Activated T-cell treated with anti-CD3 and anti-CD28 coated beads, Interleukin-2, amount 50 U/mL, for 1 hour (primary cell): ENCODE results near the gene KDM3A.
"Not testable (repeated sequence)": the region's sequence is repeated elsewhere in the genome, so short reads cannot be mapped to it uniquely, and the experiment has no call there.

ENCODE experiments used
- DNase-seq: peaks from one replicate; pipeline ENCODE4 v3.0.0-alpha.2; 2020

KDM3A gene

DNA sequence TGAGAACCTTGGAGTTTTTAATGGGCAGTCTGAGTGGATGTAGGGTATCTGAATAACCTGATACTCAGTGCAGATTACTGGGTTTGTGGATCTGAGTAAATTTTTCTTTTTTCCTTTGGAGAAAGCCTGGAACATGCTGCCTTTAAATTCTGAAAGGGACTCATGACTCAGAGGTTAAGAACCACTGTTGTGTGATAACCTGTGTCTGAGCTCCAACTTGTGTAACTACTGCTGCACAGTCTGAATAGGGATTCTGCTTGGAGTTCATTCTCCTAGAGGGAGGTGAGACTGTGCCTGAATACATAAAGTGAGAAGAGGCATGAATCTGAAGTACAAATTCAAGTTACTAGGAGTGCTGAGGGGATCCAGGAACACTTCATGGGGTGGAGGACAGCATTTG lies 36.2 kb downstream of the KDM3A start:
- DNase-seq, result no peak

DNA sequence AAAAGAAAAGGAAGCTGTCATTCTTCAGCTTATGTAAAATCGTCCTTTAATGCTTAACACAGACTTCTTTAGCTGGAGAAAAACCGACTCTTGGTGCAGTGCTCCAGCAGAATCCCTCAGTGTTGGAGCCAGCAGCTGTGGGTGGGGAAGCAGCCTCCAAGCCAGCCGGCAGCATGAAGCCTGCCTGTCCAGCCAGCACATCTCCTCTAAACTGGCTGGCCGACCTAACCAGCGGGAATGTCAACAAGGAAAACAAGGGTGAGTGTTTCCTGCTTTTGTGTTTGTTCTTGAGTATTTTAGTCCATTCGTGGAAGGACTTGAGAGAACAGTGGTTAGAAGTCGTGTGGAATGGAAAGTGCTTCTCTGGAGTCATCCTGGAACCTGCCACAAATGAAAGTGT lies 38.9 kb downstream of the KDM3A start:
- DNase-seq, result no peak

GRCh38 chr2:86482034-86482433 lies 40.9 kb downstream of the KDM3A start:
- DNase-seq, result no peak

DNA sequence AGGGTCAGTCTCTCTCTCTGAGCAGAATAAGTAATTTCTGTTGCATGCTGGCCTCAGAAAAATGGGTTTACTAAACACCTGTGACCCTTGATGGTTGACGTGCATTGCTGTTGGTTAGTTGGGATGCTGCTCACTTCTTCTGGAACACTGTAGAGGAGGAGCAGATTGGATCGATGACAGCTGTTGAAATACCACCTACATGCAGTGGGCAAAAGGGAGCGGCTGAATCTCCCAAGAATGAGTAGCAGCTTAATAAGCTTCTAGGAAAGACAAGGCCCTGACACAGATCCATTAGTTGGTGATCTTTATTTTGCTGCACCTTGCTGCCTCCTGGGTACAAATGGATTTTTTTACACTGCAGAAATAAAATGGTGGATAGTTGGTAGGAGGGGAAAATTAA lies 43.2 kb downstream of the KDM3A start:
- no peak for DNase-seq

- DNase-seq, result no peak
Observed at GRCh38 chr2:86485103-86485502, 43.9 kb downstream of the KDM3A start.

DNA sequence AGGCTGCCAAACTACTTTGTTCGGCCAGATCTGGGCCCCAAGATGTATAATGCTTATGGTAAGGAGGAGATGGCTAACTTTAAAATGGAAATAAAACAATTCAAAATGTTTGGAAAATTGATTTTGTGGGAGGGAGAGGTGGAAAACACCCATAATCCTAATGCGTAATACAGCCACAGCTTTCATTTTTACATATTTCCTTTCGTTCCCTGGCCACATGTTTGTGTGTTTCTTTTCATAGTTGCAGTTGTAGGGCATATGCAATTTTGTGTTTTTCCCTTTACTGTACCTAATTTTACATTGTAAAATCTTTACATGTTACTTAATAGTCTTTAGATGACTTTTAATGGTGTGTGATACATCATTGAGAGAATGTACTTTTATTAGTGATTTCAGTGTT lies 44.6 kb downstream of the KDM3A start:
- DNase-seq, result no peak

DNA sequence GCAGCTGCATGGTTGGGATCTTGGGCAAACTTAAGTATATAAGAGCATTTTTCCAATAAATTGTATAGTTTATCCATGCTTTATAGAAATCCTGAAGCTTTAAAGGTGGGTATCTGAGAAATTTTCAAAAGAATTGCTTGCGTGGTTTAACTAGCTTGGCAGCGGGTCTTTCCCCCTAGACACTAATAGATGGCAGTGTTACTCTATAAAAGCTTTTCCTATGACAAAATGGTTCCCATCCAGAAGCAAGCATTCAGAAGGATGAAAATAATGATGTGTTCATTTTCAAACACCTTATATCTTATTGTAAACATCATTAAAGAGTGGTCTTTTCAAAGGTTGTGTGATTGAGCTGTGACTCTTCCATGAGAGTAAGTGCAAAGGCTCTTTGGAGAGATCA lies 45.9 kb downstream of the KDM3A start:
- DNase-seq, result no peak

DNA sequence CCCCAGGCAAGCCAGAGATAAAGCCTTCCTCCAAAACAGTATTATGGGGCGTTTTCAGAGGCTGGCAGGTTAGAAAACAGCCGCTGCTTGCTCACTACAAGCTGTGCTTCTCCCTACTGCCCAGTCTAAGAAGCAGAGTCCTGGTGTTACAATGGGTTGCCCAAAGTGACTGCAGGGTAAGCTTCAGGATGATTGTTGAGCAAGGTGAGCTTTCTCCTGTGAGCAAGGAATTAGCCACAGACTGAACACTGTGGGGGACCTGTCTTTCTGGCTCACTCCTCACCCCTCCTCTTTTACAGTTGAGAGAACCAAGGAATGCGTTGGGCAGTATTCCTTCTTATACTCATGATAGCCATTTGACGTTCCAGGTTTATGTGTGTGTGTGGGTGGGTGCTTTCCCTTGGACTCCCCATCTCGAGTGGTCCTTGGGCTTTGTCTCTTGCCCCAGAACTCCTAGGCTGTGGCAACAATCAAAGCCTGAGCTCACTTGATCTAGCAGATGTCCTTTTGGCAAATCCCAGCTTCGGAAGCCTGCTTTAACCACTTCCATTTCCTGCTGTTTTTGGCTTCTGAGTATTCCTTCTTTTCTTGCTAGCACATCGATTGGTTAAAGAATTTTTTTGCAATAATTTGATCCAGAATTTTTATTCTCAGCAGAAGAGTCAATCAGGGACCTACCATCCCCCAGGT lies 47.5 kb downstream of the KDM3A start:
- no peak for DNase-seq

DNA sequence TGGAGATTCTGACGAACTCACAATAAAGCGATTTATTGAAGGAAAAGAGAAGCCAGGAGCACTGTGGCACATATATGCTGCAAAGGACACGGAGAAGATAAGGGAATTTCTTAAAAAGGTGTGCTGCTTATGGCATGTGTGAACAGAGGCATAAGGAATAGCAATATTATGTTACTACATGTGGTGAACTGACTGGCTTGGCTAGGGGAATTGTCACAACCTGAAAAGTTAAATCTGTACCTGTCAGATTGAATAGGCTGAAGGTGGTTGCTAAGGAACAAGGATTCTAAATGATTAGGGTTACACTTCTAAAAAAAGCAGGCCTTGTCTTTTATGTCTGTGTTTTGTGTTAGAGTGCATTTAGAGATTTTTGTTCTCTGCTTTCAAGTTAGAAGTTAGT lies 48.4 kb downstream of the KDM3A start:
- DNase-seq, result no peak

- DNase-seq, result no peak
Observed at GRCh38 chr2:86490245-86490644, 49.1 kb downstream of the KDM3A start.

- no peak for DNase-seq
Observed at GRCh38 chr2:86491088-86491487, 49.9 kb downstream of the KDM3A start.

DNA sequence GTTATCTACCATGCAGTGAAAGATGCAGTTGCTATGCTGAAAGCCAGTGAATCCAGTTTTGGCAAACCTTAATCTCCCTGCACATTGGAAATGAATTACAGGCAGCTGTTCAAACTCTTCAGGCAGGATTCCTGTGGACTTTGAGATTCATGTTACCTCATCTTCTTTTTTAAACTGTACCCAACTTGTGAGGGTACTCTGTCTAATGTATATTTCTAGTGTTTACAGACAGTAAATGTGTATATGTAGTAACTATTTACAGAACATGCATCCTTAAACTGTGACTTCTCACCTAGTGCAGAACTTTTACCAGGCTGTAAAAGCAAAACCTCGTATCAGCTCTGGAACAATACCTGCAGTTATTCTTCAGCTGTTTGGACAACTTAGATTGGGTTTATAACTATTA lies 50.9 kb downstream of the KDM3A start:
- no peak for DNase-seq

DNA sequence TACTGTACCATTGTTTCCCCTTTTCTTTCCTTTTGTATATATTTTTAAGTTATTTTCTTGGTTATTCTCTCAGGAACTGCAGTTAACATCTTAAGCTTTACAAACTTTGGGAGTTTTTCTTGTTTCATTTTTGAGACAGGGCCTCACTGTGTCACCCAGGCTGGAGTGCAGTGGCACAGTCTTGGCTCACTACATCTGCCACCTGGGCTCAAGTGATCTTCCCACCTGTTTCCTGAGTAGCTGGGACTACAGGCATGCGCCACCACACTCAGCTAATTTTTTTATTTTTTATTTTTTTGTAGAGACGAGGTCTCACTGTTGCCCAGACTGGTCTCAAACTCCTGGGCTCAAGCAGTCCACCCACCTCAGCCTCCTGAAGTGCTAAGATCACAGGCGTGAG lies 55.2 kb downstream of the KDM3A start:
- not testable (repeated sequence) for DNase-seq

DNA sequence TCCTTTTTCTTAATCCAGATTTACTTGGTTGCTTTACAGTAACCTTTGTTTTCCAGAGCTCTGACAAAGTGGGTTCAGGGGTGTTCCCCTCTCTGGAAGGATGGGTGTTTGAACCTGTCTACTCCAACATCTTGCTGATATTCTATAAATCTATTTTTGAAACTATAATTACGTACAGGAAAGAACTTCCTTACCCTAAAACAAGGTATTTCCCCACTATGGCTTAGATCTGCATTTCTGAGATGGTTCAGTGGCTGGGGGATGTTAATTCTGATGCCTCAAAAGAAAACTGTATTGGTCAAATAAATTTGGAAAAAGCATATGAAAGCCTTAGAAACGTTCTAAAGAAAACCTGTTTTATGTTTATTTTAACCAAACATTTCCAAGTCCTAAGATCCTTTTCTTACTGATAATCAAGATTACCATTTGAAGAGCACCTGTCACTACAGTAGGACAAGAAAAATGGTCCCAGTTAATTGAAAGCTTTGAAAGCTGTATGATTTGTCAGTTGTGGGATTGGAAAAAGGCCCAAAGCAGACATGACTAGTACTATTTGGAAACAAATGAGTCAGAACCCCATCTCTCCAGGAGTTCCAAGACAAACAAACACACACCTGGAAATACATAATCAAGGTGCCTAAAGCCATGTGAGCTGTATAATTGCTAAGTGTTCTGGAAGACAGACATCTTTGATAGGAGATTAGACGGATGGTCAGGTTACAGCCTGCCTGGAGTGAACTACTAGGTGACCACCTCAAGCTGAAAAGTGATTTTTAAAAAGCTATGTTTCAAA lies 57.5 kb downstream of the KDM3A start:
- no peak for DNase-seq

DNA sequence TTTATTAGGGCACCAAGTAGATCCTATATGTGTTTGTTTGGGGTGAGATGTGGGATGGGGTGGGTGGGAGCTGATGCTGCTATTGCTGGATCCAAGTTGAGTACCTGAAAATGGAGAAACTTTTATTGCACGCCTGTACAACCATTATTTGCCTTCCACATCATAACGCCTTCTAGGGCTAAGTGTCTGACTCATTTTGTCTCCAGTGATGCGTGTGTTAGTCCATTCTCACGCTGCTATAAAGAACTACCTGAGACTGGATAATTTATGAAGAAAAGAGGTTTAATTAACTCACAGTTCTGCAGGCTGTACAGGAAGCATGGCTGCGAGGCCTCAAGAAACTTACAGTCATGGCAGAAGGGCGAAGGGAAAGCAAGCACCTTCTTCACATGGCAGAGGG lies 58.2 kb downstream of the KDM3A start:
- DNase-seq, result no peak

GRCh38 chr2:86500325-86501083 lies 59.3 kb downstream of the KDM3A start:
- no peak for DNase-seq

DNA sequence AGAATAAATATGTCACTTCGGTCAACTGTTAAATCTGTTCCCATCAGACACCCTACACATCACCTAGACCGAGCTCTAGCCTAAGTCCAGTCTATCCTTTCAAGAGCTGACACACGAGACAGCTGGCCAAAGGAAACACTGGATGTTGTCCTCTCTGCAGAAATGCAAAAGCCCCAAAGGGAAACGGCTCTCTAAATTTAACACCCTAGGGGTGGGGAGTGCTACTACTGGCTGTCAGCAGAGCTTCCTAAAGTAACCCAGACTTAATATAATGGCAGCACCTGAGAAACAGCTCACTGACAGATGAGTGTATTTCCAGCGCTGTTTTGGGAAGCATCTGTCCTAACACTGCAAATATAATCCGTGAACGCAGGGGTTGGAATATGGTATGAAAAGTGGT lies 66.4 kb downstream of the KDM3A start:
- no peak for DNase-seq

DNA sequence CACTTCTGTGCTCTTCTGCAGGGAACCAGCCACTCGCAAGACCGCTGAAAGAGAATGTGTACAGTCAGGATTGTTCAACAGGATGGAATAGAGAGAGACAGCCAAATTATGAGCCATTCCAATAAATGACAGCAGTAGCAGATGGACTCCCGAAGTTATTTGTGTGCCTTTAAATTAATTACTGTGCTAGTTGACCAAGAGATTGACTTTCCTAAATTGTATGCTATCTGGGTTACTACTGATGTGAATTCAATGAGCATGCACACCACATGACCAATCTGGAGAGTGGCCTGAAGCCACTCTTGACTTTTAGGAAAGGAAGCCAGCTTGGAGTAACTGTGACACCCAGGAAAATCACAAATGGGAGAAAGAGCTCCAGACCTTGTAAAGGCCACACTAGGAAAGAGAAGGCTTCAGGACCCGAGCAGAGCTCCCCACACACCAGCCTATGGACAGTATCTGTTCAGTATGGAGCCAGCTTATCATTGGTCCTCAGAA lies 69.3 kb downstream of the KDM3A start:
- DNase-seq, result no peak

GRCh38 chr2:86512034-86512433 lies 70.9 kb downstream of the KDM3A start:
- no peak for DNase-seq

DNA sequence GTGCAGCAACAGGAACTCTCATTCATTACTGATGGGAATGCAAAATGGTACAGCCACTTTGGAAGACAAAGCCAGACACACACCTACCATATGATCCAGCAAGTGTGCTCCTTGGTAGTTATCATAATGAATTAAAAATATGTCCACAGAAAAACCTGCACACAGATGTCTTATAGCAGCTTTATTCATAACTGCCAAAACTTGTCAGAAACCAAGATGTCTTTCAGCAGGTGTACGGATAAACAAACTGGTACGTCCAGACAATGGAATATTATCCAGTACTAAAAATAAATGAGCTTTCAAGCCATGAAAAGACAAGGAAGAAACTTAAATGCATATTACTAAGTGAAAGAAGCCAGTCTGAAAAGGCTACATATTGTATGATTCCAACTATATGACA lies 71.7 kb downstream of the KDM3A start:
- DNase-seq, result no peak

- DNase-seq, result no peak
Observed at GRCh38 chr2:86513948-86514660, 72.9 kb downstream of the KDM3A start.

DNA sequence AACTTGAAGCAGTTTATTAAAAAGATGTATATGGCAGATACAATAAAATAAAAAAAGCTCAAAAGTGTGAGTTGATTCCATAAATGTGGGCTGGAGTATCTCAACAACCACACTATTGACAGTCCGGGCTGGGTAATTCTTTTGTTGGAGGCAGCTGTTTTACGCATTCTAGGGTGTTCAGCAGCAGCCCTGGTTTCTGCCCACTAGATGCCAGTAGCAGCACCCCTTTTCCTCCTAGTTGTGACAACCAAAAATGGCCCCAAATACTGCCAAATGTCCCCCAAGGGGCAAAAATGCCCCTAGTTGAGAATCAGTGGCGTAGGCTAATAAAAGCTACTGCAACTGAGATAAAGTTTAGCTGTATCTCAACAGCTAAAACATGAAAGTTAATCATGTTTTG lies 77.3 kb downstream of the KDM3A start:
- DNase-seq, result peak; percentile 33

DNA sequence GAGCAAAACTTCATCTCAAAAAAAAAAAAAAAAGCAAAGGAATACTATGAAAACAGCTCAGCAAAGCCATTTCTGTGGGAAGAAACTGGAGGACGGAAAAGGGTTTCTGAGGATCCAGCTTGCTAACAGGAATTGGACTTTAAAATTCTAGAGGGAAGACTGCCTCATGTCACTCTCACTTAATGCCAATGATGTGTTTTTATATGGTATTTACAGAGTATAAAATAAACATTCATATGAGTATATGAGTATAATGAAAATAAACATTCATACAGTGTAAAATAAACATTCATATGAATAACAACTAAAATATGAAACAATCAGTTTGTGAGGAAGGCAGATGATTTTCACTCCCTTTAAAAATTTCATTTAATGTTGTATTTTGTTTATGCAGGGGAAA lies 78.2 kb downstream of the KDM3A start:
- no peak for DNase-seq
